H1 (cell line): ENCODE results near the gene SLC22A14. TPM values are rescaled to one million over a fixed set of nuclear protein-coding genes. Genes with fewer than 3 reads are reported as not detected.

Experiments used
- CTCF ChIA-PET: fragments of 300-600 bp; sonication (Branson Sonifier 250); formaldehyde crosslinking; loops from one replicate; lab custom pipeline; 2021; ENCODE audit not compliant: partially characterized antibody; lab: Charles Lee
- POLR2A ChIA-PET: fragments of 300-600 bp; sonication (Branson Sonifier 250); formaldehyde crosslinking; loops from one replicate; lab custom pipeline; 2021; ENCODE audit warnings: inconsistent platforms; ENCODE audit not compliant: partially characterized antibody; lab: Charles Lee
- DNase-seq, 2 experiments: peaks; one replicate each; pipeline versions ENCODE4 v3.0.0 to v3.0.0-alpha.2; 2010 to 2022; ENCODE audit warnings: low spot score in 2 of 2, low read depth in 1 of 2, mixed read lengths in 1 of 2
- FAIRE-seq: peaks from 2 replicates; lab custom pipeline; 2011; peaks lifted over from hg19 to GRCh38; lab: Jason Lieb, UNC
- H2AFZ ChIP-seq: 2 replicates; pipeline ENCODE4 v1.8.1; 2012; ENCODE audit warnings: low read length, inconsistent platforms
- H2AK5ac ChIP-seq: 2 replicates; pipeline ENCODE4 v1.6.1; 2013; ENCODE audit warnings: low read depth, low read length
- H2BK120ac ChIP-seq: replicated peaks from 2 replicates; pipeline ENCODE3; 2013; ENCODE audit warnings: low read depth, low read length, inconsistent platforms
- H2BK12ac ChIP-seq: 2 replicates; pipeline ENCODE4 v1.6.1; 2013; ENCODE audit warnings: low read depth, low read length
- H2BK15ac ChIP-seq: 2 replicates; pipeline ENCODE4 v1.6.1; 2013; ENCODE audit warnings: low read length
- H2BK20ac ChIP-seq: 2 replicates; pipeline ENCODE4 v1.6.1; 2013; ENCODE audit warnings: low read length
- H2BK5ac ChIP-seq: 2 replicates; pipeline ENCODE4 v1.6.1; 2013; ENCODE audit warnings: low read depth, low read length
- H3K14ac ChIP-seq: 2 replicates; pipeline ENCODE4 v1.6.1; 2013; ENCODE audit warnings: inconsistent platforms; ENCODE audit not compliant: insufficient read length
- H3K18ac ChIP-seq: 2 replicates; pipeline ENCODE4 v1.6.1; 2013; ENCODE audit warnings: low read length; ENCODE audit errors: extremely low read depth
- H3K23ac ChIP-seq: 2 replicates; pipeline ENCODE4 v1.6.1; 2013; ENCODE audit warnings: inconsistent platforms; ENCODE audit not compliant: insufficient read length
- H3K23me2 ChIP-seq: 2 replicates; pipeline ENCODE4 v1.6.1; 2013; ENCODE audit warnings: low read depth, low read length
- H3K27ac ChIP-seq: 2 replicates; pipeline ENCODE4 v1.6.1; 2011; ENCODE audit warnings: low read depth, low read length, inconsistent platforms
- H3K27me3 ChIP-seq, 4 experiments: replicated peaks in 1 of 4; 1 replicate in 1 of 4; 2 replicates in 3 of 4; pipeline versions ENCODE4 v1.6.1 to v1.8.1; 2011 to 2013; ENCODE audit warnings: low read length in 3 of 4, mild to moderate bottlenecking in 3 of 4, inconsistent platforms in 2 of 4, mixed read lengths in 2 of 4, moderate library complexity in 1 of 4; ENCODE audit not compliant: control insufficient read depth in 3 of 4, insufficient read depth in 3 of 4; ENCODE audit errors: extremely low read depth in 1 of 4
- H3K36me3 ChIP-seq, 4 experiments: 2 replicates each; pipeline versions ENCODE4 v1.6.1 to v1.8.1; 2011 to 2013; ENCODE audit warnings: mild to moderate bottlenecking in 4 of 4, low read length in 3 of 4, moderate library complexity in 2 of 4, control low read depth in 1 of 4, inconsistent platforms in 1 of 4; ENCODE audit not compliant: insufficient read depth in 4 of 4, control insufficient read depth in 2 of 4
- H3K4ac ChIP-seq: replicated peaks from 2 replicates; pipeline ENCODE3; 2013; ENCODE audit warnings: low read length, low read depth, mixed read lengths, inconsistent platforms; ENCODE audit not compliant: insufficient read length
- H3K4me1 ChIP-seq, 4 experiments: replicated peaks in 1 of 4; 1 replicate in 1 of 4; 2 replicates in 3 of 4; pipeline versions ENCODE4 v1.6.1 to v1.8.1; 2011 to 2013; ENCODE audit warnings: low read length in 3 of 4, inconsistent platforms in 2 of 4, mixed read lengths in 1 of 4; ENCODE audit not compliant: insufficient read depth in 4 of 4, control insufficient read depth in 3 of 4
- H3K4me2 ChIP-seq, 2 experiments: 2 replicates each; pipeline versions ENCODE4 v1.6.1 to v1.8.1; 2011 to 2013; ENCODE audit warnings: low read depth in 2 of 2, low read length in 2 of 2, control low read depth in 1 of 2, inconsistent platforms in 1 of 2, mild to moderate bottlenecking in 1 of 2; ENCODE audit not compliant: insufficient read depth in 1 of 2
- H3K4me3 ChIP-seq, 4 experiments: fragments of 200-600, 300-600 bp in 1 of 4; sonication (generic), shearing (Covaris generic), sonication (Bioruptor Twin) in 1 of 4; 2 replicates each; pipeline versions ENCODE4 v1.5.1 to v1.8.1; 2011 to 2016; ENCODE audit warnings: low read length in 4 of 4, low read depth in 3 of 4, control low read depth in 2 of 4, inconsistent platforms in 2 of 4, mild to moderate bottlenecking in 2 of 4, mixed read lengths in 1 of 4, moderate library complexity in 1 of 4; ENCODE audit not compliant: insufficient read depth in 2 of 4; ENCODE audit errors: extremely low read depth in 1 of 4
- H3K56ac ChIP-seq: replicated peaks from 2 replicates; pipeline ENCODE3; 2013; ENCODE audit warnings: low read depth, mild to moderate bottlenecking, mixed read lengths, low read length, inconsistent platforms; ENCODE audit not compliant: insufficient read length
- H3K79me1 ChIP-seq: 2 replicates; pipeline ENCODE4 v1.6.1; 2013; ENCODE audit warnings: low read depth, low read length, control low read depth
- H3K79me2 ChIP-seq, 2 experiments: 2 replicates each; pipeline versions ENCODE4 v1.6.1 to v1.8.1; 2012 to 2013; ENCODE audit warnings: low read length in 2 of 2, mild to moderate bottlenecking in 2 of 2, inconsistent platforms in 1 of 2; ENCODE audit not compliant: insufficient read depth in 2 of 2, control insufficient read depth in 1 of 2
- H3K9ac ChIP-seq, 4 experiments: replicated peaks in 1 of 4; 1 replicate in 1 of 4; 2 replicates in 3 of 4; pipeline versions ENCODE4 v1.6.1 to v1.8.1; 2011 to 2013; ENCODE audit warnings: low read depth in 3 of 4, low read length in 3 of 4, control low read depth in 2 of 4, mild to moderate bottlenecking in 2 of 4, moderate library complexity in 2 of 4, inconsistent platforms in 1 of 4; ENCODE audit errors: extremely low read depth in 1 of 4
- H3K9me3 ChIP-seq, 2 experiments: 2 replicates each; pipeline versions ENCODE4 v1.6.1 to v1.8.1; 2012 to 2013; ENCODE audit warnings: mild to moderate bottlenecking in 2 of 2, moderate library complexity in 2 of 2, control low read depth in 1 of 2, inconsistent platforms in 1 of 2, low read depth in 1 of 2, low read length in 1 of 2, mixed read lengths in 1 of 2; ENCODE audit not compliant: insufficient read depth in 2 of 2
- H4K20me1 ChIP-seq, 2 experiments: replicated peaks in 1 of 2; 2 replicates each; pipeline versions ENCODE3 to v1.8.1; 2011 to 2013; ENCODE audit warnings: inconsistent platforms in 2 of 2, low read length in 2 of 2, mild to moderate bottlenecking in 1 of 2; ENCODE audit not compliant: insufficient read depth in 2 of 2, control insufficient read depth in 1 of 2
- H4K5ac ChIP-seq: 2 replicates; pipeline ENCODE4 v1.6.1; 2013; ENCODE audit warnings: low read length, low read depth, mixed read lengths, inconsistent platforms; ENCODE audit not compliant: insufficient read length
- H4K8ac ChIP-seq: 2 replicates; pipeline ENCODE4 v1.8.0; 2013; ENCODE audit warnings: mild to moderate bottlenecking, moderate library complexity, low read length, inconsistent platforms; ENCODE audit not compliant: insufficient read depth; ENCODE audit errors: extremely low read depth
- H4K91ac ChIP-seq: replicated peaks from 2 replicates; pipeline ENCODE3; 2013; ENCODE audit warnings: low read length, mixed read lengths, inconsistent platforms; ENCODE audit not compliant: insufficient read length
- BACH1 ChIP-seq: IDR thresholded peaks from 2 replicates; pipeline ENCODE4 v1.6.1; 2012; ENCODE audit warnings: low read length, improper control_type of control experiment
- HDAC2 ChIP-seq, 2 experiments: fragments of 300-600 bp in 1 of 2; sonication (generic) in 1 of 2; IDR thresholded peaks; 2 replicates each; pipeline ENCODE4 v1.6.1; 2011 to 2012; ENCODE audit warnings: low read depth in 2 of 2, low read length in 2 of 2, mild to moderate bottlenecking in 2 of 2, moderate library complexity in 2 of 2, borderline replicate concordance in 1 of 2, inconsistent platforms in 1 of 2
- JUN ChIP-seq: IDR thresholded peaks from 2 replicates; pipeline ENCODE4 v1.6.1; 2011; ENCODE audit warnings: low read depth, mild to moderate bottlenecking, improper control_type of control experiment, low read length
- KDM1A ChIP-seq: fragments of 200-600, 300-600 bp; sonication (generic); IDR thresholded peaks from 2 replicates; pipeline ENCODE4 v1.7.1; 2016; ENCODE audit warnings: mild to moderate bottlenecking, low read length, borderline replicate concordance
- MAFK ChIP-seq: IDR thresholded peaks from 2 replicates; pipeline ENCODE4 v1.6.1; 2012; ENCODE audit warnings: low read depth, mild to moderate bottlenecking, improper control_type of control experiment, low read length
- NRF1 ChIP-seq: IDR thresholded peaks from 2 replicates; pipeline ENCODE4 v1.6.1; 2011; ENCODE audit warnings: mild to moderate bottlenecking, low read depth, low read length, improper control_type of control experiment
- RNF2 ChIP-seq: fragments of 200-900, 300-1000 bp; sonication (generic); IDR thresholded peaks from 2 replicates; pipeline ENCODE4 v1.7.1; 2016; ENCODE audit warnings: borderline replicate concordance, low read depth, mild to moderate bottlenecking, antibody characterized with exemption, low read length; ENCODE audit not compliant: poor library complexity, severe bottlenecking; ENCODE audit errors: missing control alignments
- SIRT6 ChIP-seq: IDR thresholded peaks from one replicate; pipeline ENCODE4 v1.7.1; 2012; ENCODE audit warnings: low read length, inconsistent platforms
- SP2 ChIP-seq: IDR thresholded peaks from 2 replicates; pipeline ENCODE4 v1.6.1; 2012; ENCODE audit warnings: mild to moderate bottlenecking, low read length, inconsistent platforms
- WGBS, 2 experiments: shearing (Covaris generic) in 1 of 2; methylation state at CpG; one replicate each; pipeline versions ENCODE4 v1.1.6 to v1.1.7; 2013 to 2015; ENCODE audit warnings: low lambda C conversion rate in 2 of 2, mixed read lengths in 2 of 2, inconsistent platforms in 1 of 2, low coverage in 1 of 2, missing lambda C conversion rate in 1 of 2; ENCODE audit not compliant: insufficient replicate concordance in 2 of 2, insufficient coverage in 1 of 2, insufficient read length in 1 of 2; ENCODE audit errors: extremely low coverage in 1 of 2, missing lambda C conversion rate in 1 of 2; 5-methylcytosine and 5-hydroxymethylcytosine counted together
- polyA plus RNA-seq, 7 experiments: library from polyadenylated mRNA; depleted of rRNA in 3 of 7; stranded (reverse) in 5 of 7; unstranded in 2 of 7; fragments of >200 nt in 5 of 7; fragments of 200-250 nt in 2 of 7; gene quantifications; 1 replicate in 5 of 7; 2 replicates in 1 of 7; 4 replicates in 1 of 7; pipeline versions ENCODE4 v1.2.1 to v1.2.3, GENCODE V29; 2011 to 2013; ENCODE audit warnings: missing spikeins in 2 of 7, mixed read lengths in 2 of 7
- total RNA-seq: library from RNA; stranded (reverse); fragmentation: NEBNext Ultra II Directional; extraction: Animal tissue kit (Norgen Biotek cat#: 25700); gene quantifications from 2 replicates; pipeline ENCODE4 v1.2.1, GENCODE V29; 2021
- TF ChIP-seq, protein P1 (sequence below): IDR thresholded peaks from 2 replicates; pipeline ENCODE4 v1.6.1; 2012; ENCODE audit warnings: low read length, inconsistent platforms
- TF ChIP-seq, protein P2 (sequence below): IDR thresholded peaks from 2 replicates; pipeline ENCODE4 v1.6.1; 2012; ENCODE audit warnings: inconsistent platforms

Gene SLC22A14
- total and polyA plus RNA-seq, 2 of the 8 experiments (the other 6 are each of a cell fraction or from before 2014, with no cell fraction given): 0.03 TPM; not detected in 1

DNA sequence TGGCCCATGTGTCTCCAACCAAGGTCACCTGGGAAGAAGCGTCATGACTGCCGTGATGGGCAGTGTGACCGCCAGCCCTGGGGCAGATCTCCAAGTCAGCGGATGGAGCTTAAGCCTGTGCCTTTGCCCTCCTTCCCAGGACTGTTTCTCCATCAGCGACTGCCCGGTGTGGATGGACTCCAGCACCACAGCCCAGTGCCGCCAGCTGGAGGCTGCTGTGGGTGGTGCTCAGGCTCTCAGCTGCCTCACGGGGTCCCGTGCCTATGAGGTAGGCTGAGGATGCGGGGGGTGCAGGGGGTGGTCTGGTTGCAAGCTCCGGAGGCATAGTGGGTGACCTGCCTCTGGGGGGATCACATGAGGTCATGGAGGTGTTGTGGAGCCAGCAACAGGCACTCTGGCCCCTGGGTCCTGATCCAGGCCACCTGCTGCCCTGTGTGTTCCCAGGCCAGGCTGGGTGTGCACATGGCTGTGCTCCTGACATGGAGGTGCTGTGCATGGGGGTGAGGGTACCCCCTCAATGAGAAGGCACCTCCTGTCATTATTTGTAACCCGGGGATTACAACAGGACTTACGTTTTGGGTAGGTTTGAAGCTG is 83.5 kb downstream of the SLC22A14 start:
- Histone ChIP-seq H3K18ac (no peak overlapping the region), H4K91ac (no peak overlapping the region), H3K27me3 (no peaks in the 10 kb centered on the region), H2AFZ (no peak overlapping the region), H3K4me3 (no peak overlapping the region), H2AK5ac (no peak overlapping the region), H2BK5ac (no peak overlapping the region), H4K5ac (no peak overlapping the region), H3K36me3 (peaks cover 0 to 8% (median 5%) of the 10 kb centered on the region in 4 experiments; a peak in 3 of 8 replicates), H2BK20ac (no peak overlapping the region), H3K23ac (no peak overlapping the region), H3K56ac (no peak overlapping the region), H3K9ac (no peak overlapping the region), H3K27ac (no peak overlapping the region), H3K79me2 (no peaks in the 10 kb centered on the region), H2BK15ac (no peak overlapping the region), H2BK120ac (no peak overlapping the region), H3K4ac (no peak overlapping the region), H3K4me1 (no peaks in the 10 kb centered on the region; a peak in 1 of 7 replicates), H4K20me1 (no peaks in the 10 kb centered on the region), H3K9me3 (peaks cover 4 to 8% of the 10 kb centered on the region in 2 experiments; a peak in 2 of 4 replicates), H2BK12ac (no peak overlapping the region), H3K4me2 (no peak overlapping the region), H3K23me2 (no peaks in the 10 kb centered on the region), H3K79me1 (no peaks in the 10 kb centered on the region), H3K14ac (no peak overlapping the region), H4K8ac (peak overlapping the region; percentile 79; the same call in 1 of the 2 replicates)
- POLR2A ChIA-PET: no interaction called here
- 91% methylated on average over 11 of the region's 13 CpGs; no CpG with 5 or more reads in 1 of the 2 experiments for WGBS, 2 experiments
- DNase-seq (no peak), FAIRE-seq (no peak)
- CTCF ChIA-PET: interaction anchor here (0.7 to 1.2 kb wide), 2 partner anchors 10 to 14 kb away, joined by 3 to 4 read pairs; no protein-coding TSS in a partner anchor
- TF ChIP-seq JUN (no peak), HDAC2 (IDR thresholded peaks at IDR 0.05; ENCODE audit: borderline replicate concordance in 1 of 2, low read depth in 2 of 2, low read length in 2 of 2) (no peak), RNF2 (no peak), MAFK (no peak), SIRT6 (no peak), BACH1 (no peak), NRF1 (no peak), SP2 (no peak), KDM1A (no peak)
- TF ChIP-seq, protein P1, sequence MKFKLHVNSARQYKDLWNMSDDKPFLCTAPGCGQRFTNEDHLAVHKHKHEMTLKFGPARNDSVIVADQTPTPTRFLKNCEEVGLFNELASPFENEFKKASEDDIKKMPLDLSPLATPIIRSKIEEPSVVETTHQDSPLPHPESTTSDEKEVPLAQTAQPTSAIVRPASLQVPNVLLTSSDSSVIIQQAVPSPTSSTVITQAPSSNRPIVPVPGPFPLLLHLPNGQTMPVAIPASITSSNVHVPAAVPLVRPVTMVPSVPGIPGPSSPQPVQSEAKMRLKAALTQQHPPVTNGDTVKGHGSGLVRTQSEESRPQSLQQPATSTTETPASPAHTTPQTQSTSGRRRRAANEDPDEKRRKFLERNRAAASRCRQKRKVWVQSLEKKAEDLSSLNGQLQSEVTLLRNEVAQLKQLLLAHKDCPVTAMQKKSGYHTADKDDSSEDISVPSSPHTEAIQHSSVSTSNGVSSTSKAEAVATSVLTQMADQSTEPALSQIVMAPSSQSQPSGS: no peak
- TF ChIP-seq, protein P2, sequence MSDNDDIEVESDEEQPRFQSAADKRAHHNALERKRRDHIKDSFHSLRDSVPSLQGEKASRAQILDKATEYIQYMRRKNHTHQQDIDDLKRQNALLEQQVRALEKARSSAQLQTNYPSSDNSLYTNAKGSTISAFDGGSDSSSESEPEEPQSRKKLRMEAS: no peak
